Measurements from ENCODE around the gene SPAG5. TPM values are rescaled to one million over a fixed set of nuclear protein-coding genes. Genes with fewer than 3 reads are reported as not detected.

Gene SPAG5
- total RNA-seq, 4 donors from 2014 or later, result 0.83 to 1.7 (median 0.97) TPM

- no peak for DNase-seq (ENCODE audit: extremely low spot score)
- TF ChIP-seq EP300 (IDR thresholded peaks at IDR 0.05), result no peak
- TF ChIP-seq CTCF (IDR thresholded peaks at IDR 0.05), result no peak
- TF ChIP-seq POLR2AphosphoS5 (IDR thresholded peaks at IDR 0.05), result no peak
- Histone ChIP-seq H3K4me1 (peaks cover under 1 to 25% (median 15%) of the 10 kb centered on the region in 4 donors), H3K9me3 (no peaks in the 10 kb centered on the region), H3K27me3 (no peaks in the 10 kb centered on the region), H3K36me3 (peaks cover 0 to 19% (median 15%) of the 10 kb centered on the region in 4 donors), H3K4me3 (no peak overlapping the region), H3K27ac (replicated peaks in 1 of 4) (no peak overlapping the region)
- WGBS, result 71% methylated on average over 6 of the region's 6 CpGs
- intact Hi-C loops (cut with DNase I), result loop anchor here (5.0 kb wide), 1 partner anchor 66 kb away; the partner anchor contains the start of gene RSKR
These were observed 52.9 kb downstream of the SPAG5 start for GRCh38 chr17:28545787-28546415.

- Histone ChIP-seq H3K4me3 (no peak overlapping the region), H3K4me1 (peaks cover 0 to 19% (median 11%) of the 10 kb centered on the region in 4 donors), H3K27me3 (no peaks in the 10 kb centered on the region), H3K27ac (replicated peaks in 1 of 4) (no peak overlapping the region), H3K36me3 (peaks cover 0 to 19% (median 15%) of the 10 kb centered on the region in 4 donors), H3K9me3 (no peaks in the 10 kb centered on the region)
- no peak for DNase-seq (ENCODE audit: extremely low spot score)
- intact Hi-C loops (cut with DNase I), result loop anchor here (5.0 kb wide), 1 partner anchor 67 kb away; the partner anchor contains the start of gene RSKR
- 76% methylated on average over 2 of the region's 2 CpGs for WGBS
- no peak for TF ChIP-seq POLR2AphosphoS5 (IDR thresholded peaks at IDR 0.05)
- TF ChIP-seq CTCF (IDR thresholded peaks at IDR 0.05), result no peak
- no peak for TF ChIP-seq EP300 (IDR thresholded peaks at IDR 0.05)
- no peak for TF ChIP-seq POLR2A (IDR thresholded peaks at IDR 0.05; ENCODE audit: low read depth)
These were observed 53.7 kb downstream of the SPAG5 start for GRCh38 chr17:28545141-28545503.

- H3K4me1 ChIP-seq, result peaks cover 0 to 15% (median 9%) of the 10 kb centered on the region in 4 donors
- WGBS, result 83% methylated on average over 4 of the region's 4 CpGs
- intact Hi-C loops (cut with DNase I), result loop anchor here (5.0 kb wide), 1 partner anchor 68 kb away; the partner anchor contains the start of gene RSKR
- H3K27me3 ChIP-seq, result no peaks in the 10 kb centered on the region
- TF ChIP-seq POLR2AphosphoS5 (IDR thresholded peaks at IDR 0.05) (no peak), CTCF (IDR thresholded peaks at IDR 0.05) (no peak), EP300 (IDR thresholded peaks at IDR 0.05) (no peak), POLR2A (IDR thresholded peaks at IDR 0.05; ENCODE audit: low read depth) (no peak)
- no peak overlapping the region for H3K27ac ChIP-seq (replicated peaks in 1 of 4)
- no peaks in the 10 kb centered on the region for H3K9me3 ChIP-seq
- H3K36me3 ChIP-seq, result peaks cover 0 to 19% (median 15%) of the 10 kb centered on the region in 4 donors
- no peak overlapping the region for H3K4me3 ChIP-seq
- no peak for DNase-seq (ENCODE audit: extremely low spot score)
These were observed 54.3 kb downstream of the SPAG5 start for GRCh38 chr17:28544402-28545140.

GRCh38 chr17:28541439-28541838 lies 57.4 kb downstream of the SPAG5 start:
- no peak for DNase-seq (ENCODE audit: extremely low spot score)
- intact Hi-C loops (cut with DNase I), result loop anchor here (2.0 kb wide), 1 partner anchor 47 kb away; no protein-coding TSS in a partner anchor
- WGBS, result 89% methylated on average over 4 of the region's 4 CpGs
- Histone ChIP-seq H3K27ac (replicated peaks in 1 of 4) (no peak overlapping the region), H3K9me3 (no peaks in the 10 kb centered on the region), H3K27me3 (no peaks in the 10 kb centered on the region), H3K4me1 (no peaks in the 10 kb centered on the region), H3K4me3 (no peak overlapping the region), H3K36me3 (peaks cover 0 to 5% (median 3%) of the 10 kb centered on the region in 4 donors)
- TF ChIP-seq POLR2AphosphoS5 (IDR thresholded peaks at IDR 0.05) (no peak), CTCF (IDR thresholded peaks at IDR 0.05) (no peak), EP300 (IDR thresholded peaks at IDR 0.05) (no peak), POLR2A (IDR thresholded peaks at IDR 0.05; ENCODE audit: low read depth) (no peak)

All from esophagus muscularis mucosa (tissue), 4 donors.